SK-N-SH (cell line): ENCODE measurements around the gene SLC5A11. TPM values are rescaled to one million over a fixed set of nuclear protein-coding genes. Genes with fewer than 3 reads are reported as not detected.
A peak's percentile ranks its signal among the peaks of the same experiment; 100 is the strongest.

Source experiments
- CTCF ChIA-PET: fragments of 300-600, 350-600 bp; formaldehyde crosslinking; extraction: SDS; loops from one replicate; lab custom pipeline; 2021; lab: Yijun Ruan, JAX
- POLR2A ChIA-PET: fragments of 350-600 bp; sonication (Branson Sonifier 250); formaldehyde crosslinking; extraction: SDS; loops from one replicate; lab custom pipeline; 2020; ENCODE audit warnings: antibody characterized with exemption, inconsistent platforms; lab: Yijun Ruan, JAX
- DNase-seq: peaks from one replicate; pipeline ENCODE4 v3.0.0; 2012
- H2AFZ ChIP-seq: fragments of 200-600 bp; sonication (generic); 2 replicates; pipeline ENCODE4 v1.8.1; 2016; ENCODE audit warnings: antibody characterized with exemption, mild to moderate bottlenecking, low read depth
- H3F3A ChIP-seq: fragments of 200-600 bp; sonication (generic); replicated peaks from 2 replicates; pipeline ENCODE3; 2016; ENCODE audit warnings: antibody characterized with exemption, mild to moderate bottlenecking; ENCODE audit not compliant: insufficient read depth
- H3K27ac ChIP-seq, 2 experiments: fragments of 200-500 bp in 1 of 2; fragments of 200-600 bp in 1 of 2; sonication (Bioruptor generic) in 1 of 2; sonication (generic), shearing (Covaris generic) in 1 of 2; 2 replicates each; pipeline versions ENCODE4 v1.5.1 to v1.6.1; 2014 to 2016; ENCODE audit warnings: low read depth in 2 of 2, inconsistent platforms in 1 of 2, low read length in 1 of 2, mild to moderate bottlenecking in 1 of 2, mixed read lengths in 1 of 2
- H3K27me3 ChIP-seq: fragments of 200-600 bp; sonication (generic), shearing (Covaris generic); 2 replicates; pipeline ENCODE4 v1.6.1; 2016; ENCODE audit warnings: mixed run types; ENCODE audit not compliant: insufficient read depth
- H3K36me3 ChIP-seq, 2 experiments: fragments of 200-500 bp in 1 of 2; fragments of 200-600 bp in 1 of 2; sonication (Bioruptor generic) in 1 of 2; sonication (generic) in 1 of 2; replicated peaks in 1 of 2; 2 replicates each; pipeline versions ENCODE3 to v1.5.1; 2014 to 2016; ENCODE audit warnings: low read length in 1 of 2, mild to moderate bottlenecking in 1 of 2; ENCODE audit not compliant: insufficient read depth in 2 of 2, control insufficient read depth in 1 of 2
- H3K4me1 ChIP-seq, 2 experiments: fragments of 200-500 bp in 1 of 2; fragments of 200-600 bp in 1 of 2; sonication (Bioruptor generic) in 1 of 2; sonication (generic), shearing (Covaris generic) in 1 of 2; 2 replicates each; pipeline versions ENCODE4 v1.5.1 to v1.6.1; 2014 to 2016; ENCODE audit warnings: low read depth in 1 of 2, low read length in 1 of 2, mixed run types in 1 of 2; ENCODE audit not compliant: insufficient read depth in 2 of 2, control insufficient read depth in 1 of 2
- H3K4me2 ChIP-seq: fragments of 200-600 bp; sonication (generic), shearing (Covaris generic); 2 replicates; pipeline ENCODE4 v1.6.1; 2017; ENCODE audit warnings: mixed run types
- H3K4me3 ChIP-seq, 2 experiments: fragments of 200-500 bp in 1 of 2; fragments of 200-600 bp in 1 of 2; sonication (Bioruptor generic) in 1 of 2; sonication (generic), shearing (Covaris generic) in 1 of 2; 2 replicates each; pipeline versions ENCODE4 v1.5.1 to v1.8.1; 2014 to 2016; ENCODE audit warnings: low read depth in 2 of 2, inconsistent platforms in 1 of 2, low read length in 1 of 2, mild to moderate bottlenecking in 1 of 2, mixed read lengths in 1 of 2, moderate library complexity in 1 of 2
- H3K79me2 ChIP-seq: fragments of 200-600 bp; sonication (generic); 2 replicates; pipeline ENCODE4 v1.8.1; 2017; ENCODE audit warnings: mild to moderate bottlenecking; ENCODE audit not compliant: insufficient read depth
- H3K9ac ChIP-seq: fragments of 200-600 bp; sonication (generic); 2 replicates; pipeline ENCODE4 v1.6.1; 2017; ENCODE audit warnings: mixed run types
- H3K9me2 ChIP-seq: fragments of 200-600 bp; sonication (generic); 2 replicates; pipeline ENCODE4 v1.6.1; 2017; ENCODE audit warnings: mixed run types
- H3K9me3 ChIP-seq: fragments of 200-600 bp; sonication (generic); 2 replicates; pipeline ENCODE4 v1.6.1; 2017; ENCODE audit warnings: mixed run types, mild to moderate bottlenecking, moderate library complexity
- H4K20me1 ChIP-seq: fragments of 200-600 bp; sonication (generic); 2 replicates; pipeline ENCODE4 v1.6.1; 2017; ENCODE audit warnings: mild to moderate bottlenecking, mixed run types; ENCODE audit not compliant: insufficient read depth
- EP300 ChIP-seq, 2 experiments: IDR thresholded peaks; 2 replicates each; pipeline versions ENCODE4 v1.4.0 to v1.6.1; 2012; ENCODE audit warnings: borderline replicate concordance in 1 of 2, low read depth in 1 of 2, low read length in 1 of 2
- FOSL2 ChIP-seq: IDR thresholded peaks from 2 replicates; pipeline ENCODE4 v1.4.0; 2012; ENCODE audit warnings: low read depth, mild to moderate bottlenecking, moderate library complexity, borderline replicate concordance
- FOXM1 ChIP-seq: IDR thresholded peaks from 2 replicates; pipeline ENCODE4 v1.4.0; 2012; ENCODE audit warnings: low read depth, mild to moderate bottlenecking
- GABPA ChIP-seq: IDR thresholded peaks from 2 replicates; pipeline ENCODE4 v1.4.0; 2012; ENCODE audit warnings: low read depth, mild to moderate bottlenecking
- GATA2 ChIP-seq: sonication (generic); formaldehyde crosslinking; IDR thresholded peaks from 2 replicates; pipeline ENCODE4 v1.5.0; 2020; ENCODE audit warnings: mild to moderate bottlenecking, missing genetic modification reagents
- IRF3 ChIP-seq: fragments of 150-350 bp; IDR thresholded peaks from 2 replicates; pipeline ENCODE4 v1.6.1; 2016; ENCODE audit warnings: mild to moderate bottlenecking, low read depth, low read length
- JUND ChIP-seq: IDR thresholded peaks from 2 replicates; pipeline ENCODE4 v1.4.0; 2012
- MAX ChIP-seq: IDR thresholded peaks from 2 replicates; pipeline ENCODE4 v1.4.0; 2012; ENCODE audit warnings: low read depth
- MEF2A ChIP-seq: IDR thresholded peaks from 2 replicates; pipeline ENCODE4 v1.4.0; 2012; ENCODE audit warnings: low read depth, borderline replicate concordance
- NFIC ChIP-seq: IDR thresholded peaks from 2 replicates; pipeline ENCODE4 v1.4.0; 2012; ENCODE audit warnings: borderline replicate concordance
- NRF1 ChIP-seq: IDR thresholded peaks from 2 replicates; pipeline ENCODE4 v1.6.1; 2012; ENCODE audit warnings: low read depth, mild to moderate bottlenecking, low read length
- RCOR1 ChIP-seq: fragments of 150-350 bp; IDR thresholded peaks from 2 replicates; pipeline ENCODE4 v1.6.1; 2017; ENCODE audit warnings: antibody characterized with exemption, low read length
- REST ChIP-seq: IDR thresholded peaks from 2 replicates; pipeline ENCODE4 v1.6.1; 2012; ENCODE audit warnings: mild to moderate bottlenecking, low read depth, low read length, moderate library complexity
- RFX5 ChIP-seq: IDR thresholded peaks from 2 replicates; pipeline ENCODE4 v1.6.1; 2012; ENCODE audit warnings: mild to moderate bottlenecking, improper control_type of control experiment, low read length
- SIN3A ChIP-seq: IDR thresholded peaks from 2 replicates; pipeline ENCODE4 v1.6.1; 2012; ENCODE audit warnings: low read depth, mild to moderate bottlenecking, low read length, moderate library complexity, borderline replicate concordance
- TEAD4 ChIP-seq: IDR thresholded peaks from 2 replicates; pipeline ENCODE4 v1.4.0; 2012; ENCODE audit warnings: mild to moderate bottlenecking, borderline replicate concordance; ENCODE audit not compliant: insufficient read depth
- WGBS: methylation state at CpG from one replicate; pipeline ENCODE4 v1.1.6; 2017; ENCODE audit warnings: low lambda C conversion rate; 5-methylcytosine and 5-hydroxymethylcytosine counted together
- polyA plus RNA-seq, 3 experiments: library from polyadenylated mRNA; depleted of rRNA; stranded (reverse); fragments of >200 nt; gene quantifications; 2 replicates each; pipeline ENCODE4 v1.2.3, GENCODE V29; 2012

The SLC5A11 gene
- polyA plus RNA-seq, 1 of the 3 experiments (the other 2 are of a cell fraction): not detected

- Histone ChIP-seq H3K79me2 (no peaks in the 10 kb centered on the region), H3K4me1 (peaks cover 2 to 12% of the 10 kb centered on the region in 2 experiments; a peak in 2 of 4 replicates), H3K9me3 (no peaks in the 10 kb centered on the region), H3K4me2 (no peak overlapping the region), H3K9me2 (no peaks in the 10 kb centered on the region), H3F3A (peaks cover 19% of the 10 kb centered on the region), H4K20me1 (no peaks in the 10 kb centered on the region), H3K27ac (no peak overlapping the region), H3K27me3 (no peaks in the 10 kb centered on the region), H2AFZ (no peak overlapping the region), H3K9ac (no peak overlapping the region), H3K36me3 (no peaks in the 10 kb centered on the region), H3K4me3 (no peak overlapping the region)
- 94% methylated on average over 3 of the region's 3 CpGs for WGBS
- TF ChIP-seq MAX: no peak
- TF ChIP-seq NRF1: no peak
- TF ChIP-seq RFX5: no peak
- TF ChIP-seq FOXM1: no peak
- no peak for TF ChIP-seq IRF3
- TF ChIP-seq SIN3A: no peak
- CTCF ChIA-PET: no interaction called here
- POLR2A ChIA-PET: interaction anchor here (0.7 kb wide), 1 partner anchor 378 kb away, joined by 3 read pairs; no protein-coding TSS in a partner anchor
- no peak for DNase-seq
Measured at GRCh38 chr16:24847358-24847664, 1.5 kb downstream of the SLC5A11 start.

- no peaks in the 10 kb centered on the region for H3K36me3 ChIP-seq
- TF ChIP-seq TEAD4 (0 out of 2 replicates have a peak, but pooled peaks have one; percentile 27), GABPA (no peak), FOSL2 (peak; percentile 69; the same call in 1 of the 2 replicates), MAX (peak; percentile 64; the same call in 1 of the 2 replicates), FOXM1 (no peak), GATA2 (CRISPR knock-in tag) (no peak), REST (no peak), EP300 (IDR thresholded peaks at IDR 0.05; ENCODE audit: borderline replicate concordance in 1 of 2, low read depth in 1 of 2, low read length in 1 of 2) (peak in 1 of 2 experiments; percentile 34; a peak in 1 of 4 replicates), MEF2A (no peak), RCOR1 (no peak), JUND (peak; percentile 48), NFIC (peak; percentile 42; the same call in 1 of the 2 replicates)
- TF ChIP-seq, all 33 proteins: peak for 6
- Histone ChIP-seq H3K4me3 (no peak overlapping the region), H4K20me1 (no peaks in the 10 kb centered on the region), H3K79me2 (no peaks in the 10 kb centered on the region), H2AFZ (no peak overlapping the region), H3K4me2 (no peak overlapping the region), H3K9me3 (no peaks in the 10 kb centered on the region), H3K4me1 (peaks cover 2 to 12% of the 10 kb centered on the region in 2 experiments; a peak in 2 of 4 replicates), H3K9me2 (no peaks in the 10 kb centered on the region), H3K9ac (no peak overlapping the region), H3F3A (peaks cover 22% of the 10 kb centered on the region), H3K27ac (no peak overlapping the region), H3K27me3 (no peaks in the 10 kb centered on the region)
- POLR2A ChIA-PET: no interaction called here
- DNase-seq: no peak
- 35% methylated on average over 5 of the region's 5 CpGs for WGBS
- CTCF ChIA-PET: interaction anchor here (1.0 kb wide), 1 partner anchor 8 kb away, joined by 3 read pairs; no protein-coding TSS in a partner anchor
Measured at GRCh38 chr16:24848065-24848464, 2.3 kb downstream of the SLC5A11 start.
